PFSK-1 (cell line): ENCODE measurements around the gene PHACTR4.

ENCODE experiments used
- POLR2AphosphoS5 ChIP-seq: IDR thresholded peaks from 2 replicates; pipeline ENCODE4 v1.6.1; 2012; ENCODE audit warnings: low read depth, mild to moderate bottlenecking, control low read depth, low read length, moderate library complexity
- SIN3A ChIP-seq: IDR thresholded peaks from 2 replicates; pipeline ENCODE4 v1.6.1; 2012; ENCODE audit warnings: mild to moderate bottlenecking, low read length, moderate library complexity, borderline replicate concordance; ENCODE audit not compliant: insufficient read depth

DNA sequence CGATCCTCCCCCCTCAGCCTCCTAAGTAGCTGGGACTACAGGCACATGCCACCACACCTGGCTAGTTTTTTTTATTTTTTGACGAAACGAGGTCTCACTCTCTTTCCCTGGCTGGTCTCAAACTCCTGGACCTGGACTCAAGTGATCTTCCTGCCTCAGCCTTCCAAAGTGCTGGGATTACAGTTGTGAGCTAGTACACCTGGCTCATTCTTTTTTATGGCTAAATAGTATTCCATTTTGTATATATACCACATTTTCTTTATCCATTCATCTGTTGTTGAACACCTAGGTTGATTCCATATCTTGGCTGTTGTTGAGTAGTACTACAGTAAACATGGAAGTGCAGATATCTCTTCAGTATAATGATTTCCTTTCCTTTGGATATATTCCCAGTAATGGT lies 74.0 kb downstream of the PHACTR4 start:
- TF ChIP-seq SIN3A = no peak
- no peak for TF ChIP-seq POLR2AphosphoS5
